HAP-1 (cell line): Measurements from ENCODE around the gene HS3ST5.
"Not testable (repeated sequence)": the region's sequence is repeated elsewhere in the genome, so short reads cannot be mapped to it uniquely, and the experiment has no call there.

Source experiments
- DNase-seq, 2 experiments: peaks; one replicate each; pipeline ENCODE4 v3.0.0-alpha.2; 2016 to 2020; ENCODE audit warnings: low spot score in 2 of 2
- H3K27me3 ChIP-seq: fragments of 250-450 bp; sonication (Bioruptor Pico); 2 replicates; pipeline ENCODE4 v1.5.1; 2020; ENCODE audit warnings: low read depth, mild to moderate bottlenecking, moderate library complexity
- H3K36me3 ChIP-seq: fragments of 250-450 bp; sonication (Bioruptor Pico); replicated peaks from 2 replicates; pipeline ENCODE4 v1.5.1; 2020; ENCODE audit warnings: mild to moderate bottlenecking
- H3K4me1 ChIP-seq: fragments of 250-450 bp; sonication (Bioruptor Pico); 2 replicates; pipeline ENCODE4 v1.5.1; 2020; ENCODE audit warnings: mild to moderate bottlenecking
- H3K4me3 ChIP-seq: fragments of 250-450 bp; sonication (Bioruptor Pico); 2 replicates; pipeline ENCODE4 v1.5.1; 2020; ENCODE audit warnings: mild to moderate bottlenecking, moderate library complexity
- H3K9me3 ChIP-seq: fragments of 250-450 bp; sonication (Bioruptor Pico); 2 replicates; pipeline ENCODE4 v1.5.1; 2020; ENCODE audit warnings: mild to moderate bottlenecking, moderate library complexity
- in situ Hi-C: fragments of 300-500 bp; cut with MboI; formaldehyde crosslinking; loops from 3 replicates; pipeline ENCODE4 v1.14.3; 2020; ENCODE audit warnings: low sequenced_read_pairs, inconsistent platforms, mixed read lengths

The HS3ST5 gene

DNA sequence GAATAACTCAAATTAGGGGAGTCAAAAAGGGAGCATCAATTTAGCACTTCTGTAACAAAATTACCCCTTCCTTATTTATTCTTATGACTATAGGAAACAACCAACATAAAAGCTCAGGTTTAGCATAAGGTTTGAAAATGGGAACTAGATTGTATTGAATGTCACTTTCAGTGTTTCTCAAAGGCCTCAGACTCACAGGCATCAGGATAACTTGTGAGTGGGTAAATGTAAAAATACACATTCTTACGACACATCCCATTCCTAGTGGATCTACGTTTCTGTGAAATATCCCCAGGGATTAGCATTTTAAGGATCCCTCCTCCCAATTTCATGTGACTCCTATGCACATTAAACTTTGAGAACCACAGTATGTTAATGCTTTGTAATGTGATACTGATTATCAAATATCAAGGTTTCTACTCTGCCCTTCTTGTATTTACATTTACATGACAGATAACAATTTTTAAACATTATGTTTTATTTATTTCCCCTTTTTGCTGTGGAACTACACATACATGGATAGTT, 114.8 kb downstream of the HS3ST5 start:
- DNase-seq, result no peak
- in situ Hi-C loops, result no loop called here
- Histone ChIP-seq H3K4me1 (no peaks in the 10 kb centered on the region; the same call in 1 of the 2 replicates), H3K4me3 (no peak overlapping the region), H3K36me3 (no peaks in the 10 kb centered on the region), H3K27me3 (no peaks in the 10 kb centered on the region), H3K9me3 (no peaks in the 10 kb centered on the region)

DNA sequence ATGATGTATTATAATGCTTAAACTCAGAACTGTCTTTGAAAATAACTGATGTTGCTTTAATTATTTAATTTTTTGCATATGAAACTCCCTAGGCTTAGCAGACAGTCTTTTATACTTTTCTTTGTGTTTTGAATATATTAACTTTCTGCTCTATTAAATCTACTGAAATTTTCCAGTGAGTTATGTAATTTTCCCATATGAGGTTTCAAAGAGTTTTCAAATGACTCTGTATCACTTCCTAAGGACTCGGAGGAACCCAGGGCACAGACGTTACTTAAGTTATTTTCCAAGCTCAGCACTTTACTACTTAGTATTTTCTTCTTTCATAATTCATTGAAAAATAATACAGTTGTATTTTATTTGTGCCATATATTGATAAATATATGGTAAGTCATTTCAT, 122.6 kb downstream of the HS3ST5 start:
- Histone ChIP-seq H3K9me3 (no peaks in the 10 kb centered on the region), H3K4me1 (peaks cover 14% of the 10 kb centered on the region), H3K4me3 (no peak overlapping the region), H3K36me3 (no peaks in the 10 kb centered on the region), H3K27me3 (no peaks in the 10 kb centered on the region)
- in situ Hi-C loops, result no loop called here
- no peak for DNase-seq

DNA sequence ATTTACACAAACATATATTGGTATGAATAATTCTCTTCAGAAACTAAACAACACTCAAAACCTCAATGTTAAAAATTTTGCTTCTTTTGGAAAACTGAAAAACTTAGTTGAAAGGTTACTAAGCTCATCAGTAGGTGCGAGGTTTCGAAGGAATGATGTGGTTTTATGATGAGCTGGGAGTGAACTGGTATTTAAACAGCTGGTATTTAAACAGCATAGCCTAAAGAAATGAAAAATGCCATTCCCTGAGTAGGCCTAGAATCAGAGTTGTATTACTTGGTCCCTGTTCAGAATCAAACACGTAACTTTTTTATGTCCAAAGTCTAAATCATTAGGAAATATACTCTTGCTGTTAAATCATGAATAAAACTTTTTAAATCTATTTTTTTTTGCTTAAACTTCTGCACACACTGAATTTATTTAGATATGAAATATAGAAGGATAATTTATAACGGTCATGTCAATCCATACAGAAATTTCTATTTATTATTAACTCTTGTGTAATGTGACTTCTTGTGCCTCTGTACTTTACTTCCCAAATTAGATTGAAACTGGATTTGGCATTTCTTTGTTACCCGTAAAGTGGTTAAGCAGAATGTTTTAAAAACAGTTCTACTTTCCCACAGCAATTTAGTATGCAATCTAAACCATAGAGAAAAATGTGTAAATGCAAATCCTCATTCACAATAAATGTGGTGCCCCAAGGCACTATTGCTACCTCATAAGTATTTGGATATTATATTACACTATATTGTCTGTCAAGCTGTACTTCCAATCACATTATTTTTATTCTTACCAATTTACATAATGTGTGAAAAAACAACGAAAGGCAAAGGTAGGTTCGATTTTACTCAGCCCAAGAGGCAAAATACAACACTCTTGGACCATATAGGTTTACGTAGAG, 124.1 kb downstream of the HS3ST5 start:
- H3K27me3 ChIP-seq, result no peaks in the 10 kb centered on the region
- H3K4me3 ChIP-seq, result no peak overlapping the region
- no peaks in the 10 kb centered on the region for H3K9me3 ChIP-seq
- H3K36me3 ChIP-seq, result no peaks in the 10 kb centered on the region
- peak; percentile 11 to 76 for DNase-seq
- in situ Hi-C loops, result no loop called here
- peaks cover 14% of the 10 kb centered on the region for H3K4me1 ChIP-seq

GRCh38 chr6:114217996-114218395, 124.8 kb downstream of the HS3ST5 start:
- H3K4me3 ChIP-seq, in situ Hi-C loops, H3K36me3 ChIP-seq, DNase-seq, H3K9me3 ChIP-seq, H3K27me3 ChIP-seq: not testable (repeated sequence)
- peaks cover 14% of the 10 kb centered on the region for H3K4me1 ChIP-seq

DNA sequence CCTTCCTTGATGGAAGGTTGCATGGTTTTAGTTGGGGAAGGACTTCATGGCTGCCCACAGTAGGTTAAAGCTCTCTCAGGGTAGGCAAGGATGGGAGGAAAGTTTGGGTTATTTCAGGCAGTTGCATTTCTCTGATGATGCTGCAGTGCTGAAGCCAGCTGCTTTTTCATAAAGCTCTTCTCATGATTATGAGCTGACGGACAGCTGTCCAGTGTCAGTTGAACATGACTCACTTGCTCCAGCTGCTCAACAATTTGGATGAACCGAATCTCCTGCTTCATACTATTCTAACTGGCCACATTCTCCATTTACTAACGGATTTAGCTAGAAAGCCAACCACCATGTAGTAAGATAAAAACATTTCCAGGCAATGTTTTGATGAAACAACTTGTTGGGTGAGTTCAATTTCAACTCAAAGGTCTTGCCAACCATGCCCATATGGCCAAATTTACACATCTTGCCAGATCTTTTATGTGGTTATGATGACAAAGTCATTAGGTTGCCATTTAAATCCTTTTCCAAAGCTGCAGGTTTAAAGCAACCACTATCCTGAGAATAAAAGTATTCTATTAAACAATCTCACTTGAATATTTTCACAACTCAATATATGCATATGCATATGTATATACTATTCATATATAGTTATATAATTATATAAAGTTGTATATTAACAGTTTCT, 125.9 kb downstream of the HS3ST5 start:
- in situ Hi-C loops, result no loop called here
- Histone ChIP-seq H3K36me3 (no peaks in the 10 kb centered on the region), H3K9me3 (no peaks in the 10 kb centered on the region), H3K4me3 (no peak overlapping the region), H3K27me3 (no peaks in the 10 kb centered on the region), H3K4me1 (peaks cover 14% of the 10 kb centered on the region)
- DNase-seq, result no peak

GRCh38 chr6:114210467-114210866, 132.4 kb downstream of the HS3ST5 start:
- Histone ChIP-seq H3K36me3 (no peaks in the 10 kb centered on the region), H3K9me3 (no peaks in the 10 kb centered on the region), H3K4me1 (no peaks in the 10 kb centered on the region), H3K4me3 (no peak overlapping the region), H3K27me3 (no peaks in the 10 kb centered on the region)
- in situ Hi-C loops, result no loop called here
- no peak for DNase-seq

DNA sequence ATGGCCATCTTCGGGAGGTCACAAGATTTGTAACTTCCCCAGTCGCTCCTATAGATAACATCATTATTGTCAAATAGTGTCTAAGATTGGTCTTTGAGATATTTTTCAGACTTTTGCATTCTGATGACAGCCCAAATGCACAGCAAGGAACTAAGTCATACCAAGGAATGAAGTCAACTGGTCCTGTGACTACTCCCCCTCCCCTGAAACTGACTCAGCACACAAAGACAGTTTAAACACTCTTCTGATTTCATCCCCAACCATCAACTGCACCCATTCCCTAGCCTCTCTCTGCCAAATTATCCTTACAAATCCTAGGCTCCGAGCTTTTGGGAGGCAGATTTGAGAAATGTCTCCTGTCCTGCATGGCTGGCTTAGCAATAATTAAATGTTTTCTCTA, 139.4 kb downstream of the HS3ST5 start:
- no peaks in the 10 kb centered on the region for H3K9me3 ChIP-seq
- H3K4me3 ChIP-seq, result no peak overlapping the region
- no peaks in the 10 kb centered on the region for H3K4me1 ChIP-seq
- H3K36me3 ChIP-seq, result no peaks in the 10 kb centered on the region
- in situ Hi-C loops, result no loop called here
- no peak for DNase-seq
- no peaks in the 10 kb centered on the region for H3K27me3 ChIP-seq

GRCh38 chr6:114202389-114202788, 140.4 kb downstream of the HS3ST5 start:
- in situ Hi-C loops, result no loop called here

DNA sequence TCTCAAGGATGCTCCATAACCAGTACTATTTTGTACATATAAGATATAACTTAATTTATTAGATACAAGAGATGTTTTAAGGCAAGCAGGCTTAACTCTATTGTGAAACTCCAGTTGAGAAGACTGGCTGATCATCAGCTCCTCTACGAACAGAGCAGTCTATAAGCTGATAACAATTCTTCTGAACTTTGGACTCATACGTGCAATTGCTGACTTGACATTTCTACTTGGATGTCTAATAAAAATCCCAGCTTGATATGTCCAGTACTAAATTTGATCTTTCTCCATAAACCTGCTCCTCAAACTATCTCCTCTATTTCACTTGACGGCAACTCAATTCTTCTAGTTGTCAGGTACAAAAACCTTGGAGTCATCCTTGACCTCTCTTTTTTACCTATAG, 141.9 kb downstream of the HS3ST5 start:
- H3K4me1 ChIP-seq, result peaks cover 9% of the 10 kb centered on the region

More at GRCh38 chr6:114202389-114202788, 140.4 kb downstream of the HS3ST5 start:
- DNase-seq, result no peak
- no peak overlapping the region for H3K4me3 ChIP-seq
- no peaks in the 10 kb centered on the region for H3K36me3 ChIP-seq
- no peaks in the 10 kb centered on the region for H3K27me3 ChIP-seq
- H3K4me1 ChIP-seq, result no peaks in the 10 kb centered on the region
- H3K9me3 ChIP-seq, result no peaks in the 10 kb centered on the region

DNA sequence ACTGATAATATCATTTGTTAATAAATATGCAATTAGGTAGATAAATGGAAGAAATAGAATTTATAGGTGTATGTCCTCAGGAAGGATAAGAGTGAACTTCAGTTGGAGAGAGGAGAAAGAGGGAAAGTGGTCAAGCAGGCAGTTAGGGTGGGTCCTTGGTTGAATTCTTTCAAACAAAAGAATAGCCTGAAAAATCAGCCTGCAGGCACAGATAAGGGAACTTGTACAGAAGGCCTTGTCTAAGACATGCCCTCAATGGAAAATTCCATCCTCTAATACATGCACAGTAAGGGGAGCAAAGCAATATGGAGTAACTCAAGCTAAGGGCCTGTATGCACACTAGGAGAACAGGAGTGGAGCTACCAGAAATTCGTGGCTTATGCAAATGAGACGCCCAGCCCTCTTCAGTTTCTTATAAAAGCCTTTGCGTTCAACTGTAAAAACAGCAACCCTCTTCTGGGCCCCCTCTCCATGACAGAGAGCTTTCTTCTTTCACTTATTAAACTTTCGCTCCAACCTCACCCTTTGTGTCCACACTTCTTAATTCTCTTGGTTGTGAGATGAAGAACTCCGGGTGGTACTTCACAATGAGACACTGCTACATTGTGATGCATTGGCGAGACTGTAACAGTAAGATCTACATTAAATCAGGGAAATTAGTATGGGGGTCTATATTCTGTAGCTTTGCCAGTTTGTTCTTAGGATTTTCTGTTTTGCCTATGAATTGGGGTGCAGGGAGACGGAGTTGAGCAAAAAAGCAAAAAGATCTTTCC, 147.0 kb downstream of the HS3ST5 start:
- Histone ChIP-seq H3K27me3 (no peaks in the 10 kb centered on the region), H3K9me3 (no peaks in the 10 kb centered on the region), H3K4me3 (no peak overlapping the region), H3K36me3 (no peaks in the 10 kb centered on the region), H3K4me1 (peaks cover 29% of the 10 kb centered on the region)
- DNase-seq, result peak; percentile 62 to 68
- in situ Hi-C loops, result no loop called here

More for the DNA sequence above, 141.9 kb downstream of the HS3ST5 start:
- no peak for DNase-seq
- in situ Hi-C loops, result no loop called here
- H3K27me3 ChIP-seq, result no peaks in the 10 kb centered on the region
- H3K9me3 ChIP-seq, result no peaks in the 10 kb centered on the region
- no peak overlapping the region for H3K4me3 ChIP-seq
- no peaks in the 10 kb centered on the region for H3K36me3 ChIP-seq

GRCh38 chr6:114195027-114195365, 147.8 kb downstream of the HS3ST5 start:
- Histone ChIP-seq H3K36me3 (no peaks in the 10 kb centered on the region), H3K9me3 (no peaks in the 10 kb centered on the region), H3K27me3 (no peaks in the 10 kb centered on the region), H3K4me1 (peaks cover 29% of the 10 kb centered on the region), H3K4me3 (no peak overlapping the region)
- no peak for DNase-seq
- in situ Hi-C loops, result no loop called here

DNA sequence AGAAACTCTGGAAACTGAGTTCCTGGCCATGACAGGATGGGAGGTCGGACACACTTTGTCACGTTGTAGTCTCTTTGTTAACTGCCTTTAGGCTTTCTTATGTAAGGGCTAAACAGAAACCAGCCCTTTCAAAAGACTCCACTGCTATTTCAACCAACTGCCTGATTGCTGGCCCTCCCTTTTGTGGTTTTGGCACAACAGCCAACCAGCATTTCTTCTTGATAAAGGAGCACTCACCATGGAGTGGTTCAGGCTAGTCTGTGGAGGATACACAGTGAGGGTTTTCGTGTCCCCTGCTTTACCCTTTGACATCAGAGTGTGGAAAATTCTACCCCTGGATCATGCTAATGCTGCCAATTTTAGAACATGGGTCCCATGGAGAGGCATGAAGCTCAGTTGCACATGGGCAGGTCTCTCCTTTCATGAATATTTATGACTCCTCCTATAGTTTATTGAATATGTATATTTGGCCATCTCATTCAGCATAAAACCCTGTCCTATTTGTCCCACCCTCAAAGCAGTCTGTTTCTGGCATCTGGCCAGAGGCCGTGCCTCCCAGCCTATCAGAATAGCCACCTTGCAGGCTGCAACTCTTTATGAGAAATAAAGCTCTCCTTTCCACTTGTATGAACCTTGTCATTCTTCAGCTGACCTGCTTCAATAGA, 148.3 kb downstream of the HS3ST5 start:
- in situ Hi-C loops, result no loop called here
- DNase-seq, result peak; percentile 72 to 84

GRCh38 chr6:114187563-114187962, 155.3 kb downstream of the HS3ST5 start:
- no peak for DNase-seq
- Histone ChIP-seq H3K9me3 (no peaks in the 10 kb centered on the region), H3K4me3 (no peak overlapping the region), H3K27me3 (no peaks in the 10 kb centered on the region), H3K4me1 (no peaks in the 10 kb centered on the region), H3K36me3 (no peaks in the 10 kb centered on the region)
- in situ Hi-C loops, result no loop called here

More for the DNA sequence above, 148.3 kb downstream of the HS3ST5 start:
- H3K4me1 ChIP-seq, result peaks cover 29% of the 10 kb centered on the region
- H3K9me3 ChIP-seq, result no peaks in the 10 kb centered on the region
- H3K36me3 ChIP-seq, result no peaks in the 10 kb centered on the region
- H3K4me3 ChIP-seq, result no peak overlapping the region
- H3K27me3 ChIP-seq, result no peaks in the 10 kb centered on the region
